K562 (cell line): ENCODE results near the gene GOLGA8N. TPM values are rescaled to one million over a fixed set of nuclear protein-coding genes. Genes with fewer than 3 reads are reported as not detected.

Source experiments
- ATAC-seq: fragments of 200-7000 bp; cut with Tn5 transposase; 3 replicates; pipeline ENCODE4 v1.9.1; 2020; ENCODE audit warnings: moderate library complexity
- BruUV-seq: library from RNA; stranded (reverse); fragments of 400-500 nt; replicated peaks from 2 replicates; lab custom pipeline; 2021; lab: Mats Ljungman, UMichigan
- CTCF ChIA-PET: fragments of 300-600 bp; formaldehyde crosslinking; extraction: SDS; loops from one replicate; lab custom pipeline; 2021; ENCODE audit warnings: low intra/inter-chr PET ratio; lab: Yijun Ruan, JAX
- POLR2A ChIA-PET: fragments of 300-600, 350-650 bp; sonication (Branson Sonifier 250); formaldehyde crosslinking; extraction: SDS; loops from one replicate; lab custom pipeline; 2021; ENCODE audit warnings: antibody characterized with exemption, inconsistent platforms; lab: Yijun Ruan, JAX
- DNase-seq, 4 experiments: peaks; one replicate each; pipeline versions ENCODE4 v3.0.0 to v3.0.0-alpha.2; 2011 to 2018; ENCODE audit warnings: low spot score in 3 of 4, mixed read lengths in 3 of 4; ENCODE audit errors: extremely low read depth in 1 of 4
- FAIRE-seq: peaks from 2 replicates; lab custom pipeline; 2011; peaks lifted over from hg19 to GRCh38; lab: Jason Lieb, UNC
- H2AFZ ChIP-seq: 2 replicates; pipeline ENCODE4 v1.6.0; 2011; ENCODE audit warnings: low read depth, low read length, control low read depth, inconsistent platforms
- H3K27ac ChIP-seq: fragments of 200-600 bp; 3 replicates; pipeline ENCODE4 v1.8.0; 2011; ENCODE audit warnings: low read depth, mild to moderate bottlenecking, control low read depth, inconsistent platforms, low read length, moderate library complexity, mixed read lengths; ENCODE audit errors: extremely low read depth
- H3K27me3 ChIP-seq, 2 experiments: fragments of 300-600 bp in 1 of 2; 2 replicates in 1 of 2; 3 replicates in 1 of 2; pipeline versions ENCODE4 v1.6.0 to v1.8.0; 2011; ENCODE audit warnings: inconsistent platforms in 2 of 2, low read length in 2 of 2, mild to moderate bottlenecking in 1 of 2, mixed read lengths in 1 of 2, moderate library complexity in 1 of 2; ENCODE audit not compliant: control insufficient read depth in 2 of 2, insufficient read depth in 2 of 2
- H3K36me3 ChIP-seq: fragments of 300-600 bp; 3 replicates; pipeline ENCODE4 v1.8.0; 2011; ENCODE audit warnings: mild to moderate bottlenecking, low read length, inconsistent platforms; ENCODE audit not compliant: control insufficient read depth, insufficient read depth
- H3K4me1 ChIP-seq, 2 experiments: fragments of 200-600 bp in 1 of 2; replicated peaks in 1 of 2; 2 replicates in 1 of 2; 3 replicates in 1 of 2; pipeline versions ENCODE4 v1.5.1 to v1.8.0; 2011; ENCODE audit warnings: inconsistent platforms in 2 of 2, low read length in 2 of 2, mild to moderate bottlenecking in 1 of 2, mixed read lengths in 1 of 2, moderate library complexity in 1 of 2; ENCODE audit not compliant: control insufficient read depth in 2 of 2, insufficient read depth in 2 of 2
- H3K4me2 ChIP-seq: 2 replicates; pipeline ENCODE4 v1.6.1; 2011; ENCODE audit warnings: low read length, control low read depth, inconsistent platforms, mixed read lengths; ENCODE audit not compliant: insufficient read depth
- H3K4me3 ChIP-seq: fragments of 200-600 bp; sonication (generic), shearing (Covaris generic); 2 replicates; pipeline ENCODE4 v1.5.1; 2016; ENCODE audit warnings: control low read depth, inconsistent platforms
- H3K79me2 ChIP-seq: fragments of 200-600 bp; 3 replicates; pipeline ENCODE4 v1.8.0; 2011; ENCODE audit warnings: low read length, inconsistent platforms; ENCODE audit not compliant: control insufficient read depth, insufficient read depth
- H3K9ac ChIP-seq, 2 experiments: 2 replicates each; pipeline versions ENCODE4 v1.6.0 to v1.6.1; 2011; ENCODE audit warnings: low read depth in 2 of 2, low read length in 2 of 2, control low read depth in 1 of 2, inconsistent platforms in 1 of 2, mild to moderate bottlenecking in 1 of 2, mixed read lengths in 1 of 2; ENCODE audit not compliant: insufficient read depth in 1 of 2
- H3K9me1 ChIP-seq: one replicate; pipeline ENCODE4 v1.6.0; 2011; ENCODE audit warnings: inconsistent platforms, mild to moderate bottlenecking, low read length, moderate library complexity; ENCODE audit not compliant: control insufficient read depth, insufficient read depth
- H3K9me3 ChIP-seq: replicated peaks from 2 replicates; pipeline ENCODE4 v1.5.1; 2011; ENCODE audit warnings: low read depth, low read length, inconsistent platforms; ENCODE audit not compliant: control insufficient read depth, insufficient read depth
- H4K20me1 ChIP-seq: replicated peaks from 2 replicates; pipeline ENCODE4 v1.6.1; 2011; ENCODE audit warnings: low read length, inconsistent platforms, mixed read lengths; ENCODE audit not compliant: control insufficient read depth, insufficient read depth
- CEBPB ChIP-seq: fragments of 450-650 bp; IDR thresholded peaks from 2 replicates; pipeline ENCODE4 v1.6.1; 2016; ENCODE audit warnings: missing genetic modification characterization, missing compliant biosample characterization
- NKRF ChIP-seq: fragments of 450-650 bp; IDR thresholded peaks from 2 replicates; pipeline ENCODE4 v1.6.1; 2016; ENCODE audit warnings: borderline replicate concordance
- POLR2A ChIP-seq: fragments of 450-650 bp; conservative IDR thresholded peaks from 2 replicates; pipeline ENCODE4 v1.6.1; 2016
- WGBS: fragments of 100-300 bp; shearing (Covaris generic); methylation state at CpG from one replicate; pipeline ENCODE4 v1.1.6; 2016; ENCODE audit warnings: low coverage, mixed read lengths; ENCODE audit not compliant: insufficient coverage; ENCODE audit errors: missing lambda C conversion rate; 5-methylcytosine and 5-hydroxymethylcytosine counted together
- in situ Hi-C: fragments of 300-500 bp; cut with MboI; formaldehyde crosslinking; loops from 4 replicates; pipeline ENCODE4 v1.15.0; 2018; ENCODE audit warnings: inconsistent platforms, mixed read lengths
- intact Hi-C: fragments of 100-400 bp; cut with micrococcal nuclease; formaldehyde crosslinking; loops from 2 replicates; pipeline ENCODE4 v1.14.2; 2022
- polyA plus RNA-seq, 8 experiments: library from polyadenylated mRNA; depleted of rRNA in 4 of 8; stranded (reverse) in 5 of 8; unstranded in 3 of 8; fragments of >200 nt; fragmentation: Nextera tagmentation in 2 of 8; fragmentation: Illumina TruSeq in 1 of 8; extraction: Ambion mirVana in 2 of 8; extraction: Trizol in 1 of 8; gene quantifications; 2 replicates each; pipeline versions ENCODE4 v1.2.1 to v1.2.3, GENCODE V29; 2011 to 2014; ENCODE audit warnings: inconsistent platforms in 1 of 8, missing spikeins in 1 of 8
- total RNA-seq, 7 experiments: library from RNA; depleted of rRNA in 6 of 7; stranded (reverse); fragments of >200 nt in 6 of 7; fragmentation: Illumina TruSeq in 2 of 7; extraction: Trizol in 2 of 7; gene quantifications; 2 replicates each; pipeline versions ENCODE4 v1.2.1 to v1.2.3, GENCODE V29; 2011 to 2021; ENCODE audit warnings: low replicate concordance in 1 of 7

Gene GOLGA8N
- total and polyA plus RNA-seq, 9 of the 15 experiments (the other 6 are each of a cell fraction or from before 2014, with no cell fraction given): 0.01 to 4.5 (median 0.24) TPM

DNA sequence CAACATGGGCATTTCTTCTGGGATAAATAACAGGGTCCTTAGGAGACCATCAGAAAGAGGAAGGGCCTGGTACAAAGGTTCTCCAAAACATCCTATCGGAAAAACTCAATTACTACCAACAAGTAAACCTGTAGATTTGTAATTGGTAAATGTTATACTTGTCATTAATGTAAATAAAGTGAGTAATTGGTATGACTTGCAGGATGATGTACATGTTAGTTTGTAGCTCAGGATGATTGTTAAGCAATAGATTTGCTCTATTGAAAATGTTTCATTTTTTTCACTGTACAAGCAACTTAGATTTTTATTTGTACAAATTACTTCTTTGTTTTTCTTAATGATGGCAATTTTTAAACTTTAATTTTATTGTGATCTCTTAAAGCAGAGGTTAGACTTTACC lies 44.4 kb downstream of the GOLGA8N start:
- Histone ChIP-seq H3K36me3 (peaks cover 73% of the 10 kb centered on the region), H4K20me1 (peaks cover 12% of the 10 kb centered on the region), H3K4me3 (no peak overlapping the region), H3K79me2 (peaks cover 3% of the 10 kb centered on the region; the same call in 2 of the 3 replicates), H3K27me3 (no peaks in the 10 kb centered on the region), H3K9me3 (no peaks in the 10 kb centered on the region), H3K9me1 (no peaks in the 10 kb centered on the region), H3K27ac (no peak overlapping the region), H3K4me2 (no peak overlapping the region), H3K4me1 (peaks cover 5 to 9% of the 10 kb centered on the region in 2 experiments; a peak in 4 of 5 replicates), H2AFZ (no peak overlapping the region), H3K9ac (no peak overlapping the region)
- intact Hi-C loops (no loop called here), in situ Hi-C loops (no loop called here)
- FAIRE-seq: no peak
- DNase-seq: no peak
- WGBS: 92% methylated on average over 1 of the region's 1 CpG
- ChIA-PET CTCF (no interaction called here), POLR2A (no interaction called here)
- ATAC-seq: no peak
- no TSS peak for BruUV-seq
- TF ChIP-seq CEBPB (tag): 0 out of 2 replicates have a peak, but pooled peaks have one; percentile 16
- TF ChIP-seq NKRF: no peak
- TF ChIP-seq POLR2A: 0 out of 2 replicates have a peak, but pooled peaks have one; percentile 34
